ENCODE results near the gene SYT8. TPM values are rescaled to one million over a fixed set of nuclear protein-coding genes. Genes with fewer than 3 reads are reported as not detected.

SYT8 gene
- total RNA-seq, 1 donor from 2014 or later: 0.53 TPM

DNA sequence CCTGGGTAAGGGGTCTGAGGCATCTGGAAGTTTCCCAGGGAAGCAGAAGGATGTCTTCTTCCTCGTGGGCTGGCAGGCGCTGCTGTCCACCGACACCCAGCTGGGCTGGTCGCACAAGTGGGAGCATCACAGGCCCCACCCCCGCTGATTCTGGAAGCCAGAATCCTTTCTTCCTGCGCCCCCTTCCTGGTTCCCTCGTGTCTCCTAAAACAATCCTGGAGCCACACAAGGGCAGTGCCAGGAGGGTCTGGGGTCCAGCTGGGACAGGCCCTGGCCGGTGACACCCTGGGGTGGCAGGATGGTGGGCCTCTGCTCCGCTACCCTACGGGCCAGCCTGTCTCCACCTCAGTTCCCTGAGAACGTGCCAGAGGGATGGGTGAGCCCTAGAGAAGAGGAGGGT is 22.3 kb downstream of the SYT8 start:
- H3K4me3 ChIP-seq (ENCODE audit: low read depth, low read length): no peak overlapping the region
- FAIRE-seq (no peak), DNase-seq (ENCODE audit: low read depth) (no peak)
- H3K36me3 ChIP-seq (ENCODE audit: control insufficient read depth, insufficient read depth, low read length): no peaks in the 10 kb centered on the region
- H3K27me3 ChIP-seq (ENCODE audit: control insufficient read depth, insufficient read depth, low read length): peaks cover 4% of the 10 kb centered on the region
- TF ChIP-seq, protein P1, sequence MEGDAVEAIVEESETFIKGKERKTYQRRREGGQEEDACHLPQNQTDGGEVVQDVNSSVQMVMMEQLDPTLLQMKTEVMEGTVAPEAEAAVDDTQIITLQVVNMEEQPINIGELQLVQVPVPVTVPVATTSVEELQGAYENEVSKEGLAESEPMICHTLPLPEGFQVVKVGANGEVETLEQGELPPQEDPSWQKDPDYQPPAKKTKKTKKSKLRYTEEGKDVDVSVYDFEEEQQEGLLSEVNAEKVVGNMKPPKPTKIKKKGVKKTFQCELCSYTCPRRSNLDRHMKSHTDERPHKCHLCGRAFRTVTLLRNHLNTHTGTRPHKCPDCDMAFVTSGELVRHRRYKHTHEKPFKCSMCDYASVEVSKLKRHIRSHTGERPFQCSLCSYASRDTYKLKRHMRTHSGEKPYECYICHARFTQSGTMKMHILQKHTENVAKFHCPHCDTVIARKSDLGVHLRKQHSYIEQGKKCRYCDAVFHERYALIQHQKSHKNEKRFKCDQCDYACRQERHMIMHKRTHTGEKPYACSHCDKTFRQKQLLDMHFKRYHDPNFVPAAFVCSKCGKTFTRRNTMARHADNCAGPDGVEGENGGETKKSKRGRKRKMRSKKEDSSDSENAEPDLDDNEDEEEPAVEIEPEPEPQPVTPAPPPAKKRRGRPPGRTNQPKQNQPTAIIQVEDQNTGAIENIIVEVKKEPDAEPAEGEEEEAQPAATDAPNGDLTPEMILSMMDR (IDR thresholded peaks at IDR 0.05; ENCODE audit: insufficient read depth, low read length, severe bottlenecking): no peak

DNA sequence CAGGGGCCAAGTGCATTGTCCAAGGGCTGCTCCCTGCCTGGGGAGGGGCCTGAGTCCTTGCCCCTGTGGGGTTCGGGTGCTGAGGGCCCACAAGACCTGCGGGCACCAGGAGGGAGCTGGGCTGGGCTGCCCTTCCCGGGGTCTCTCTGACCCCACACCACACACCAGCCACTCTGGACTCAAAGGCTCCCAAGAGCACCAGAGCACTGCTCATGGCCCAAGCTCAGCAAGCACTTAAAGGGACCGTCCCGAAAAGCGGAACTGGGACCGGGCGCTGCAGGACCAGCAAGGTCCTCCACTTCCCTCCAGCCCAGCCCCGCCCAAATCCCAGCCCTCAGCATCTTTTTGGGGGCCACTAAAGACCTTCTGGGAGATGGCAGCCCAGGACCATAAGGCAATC is 23.4 kb downstream of the SYT8 start:
- no peak overlapping the region for H3K4me3 ChIP-seq (ENCODE audit: low read depth, low read length)
- no peaks in the 10 kb centered on the region for H3K27me3 ChIP-seq (ENCODE audit: control insufficient read depth, insufficient read depth, low read length)
- H3K36me3 ChIP-seq (ENCODE audit: control insufficient read depth, insufficient read depth, low read length): no peaks in the 10 kb centered on the region
- TF ChIP-seq, protein P1 (IDR thresholded peaks at IDR 0.05; ENCODE audit: insufficient read depth, low read length, severe bottlenecking): no peak
- FAIRE-seq: no peak
- DNase-seq (ENCODE audit: low read depth): no peak

DNA sequence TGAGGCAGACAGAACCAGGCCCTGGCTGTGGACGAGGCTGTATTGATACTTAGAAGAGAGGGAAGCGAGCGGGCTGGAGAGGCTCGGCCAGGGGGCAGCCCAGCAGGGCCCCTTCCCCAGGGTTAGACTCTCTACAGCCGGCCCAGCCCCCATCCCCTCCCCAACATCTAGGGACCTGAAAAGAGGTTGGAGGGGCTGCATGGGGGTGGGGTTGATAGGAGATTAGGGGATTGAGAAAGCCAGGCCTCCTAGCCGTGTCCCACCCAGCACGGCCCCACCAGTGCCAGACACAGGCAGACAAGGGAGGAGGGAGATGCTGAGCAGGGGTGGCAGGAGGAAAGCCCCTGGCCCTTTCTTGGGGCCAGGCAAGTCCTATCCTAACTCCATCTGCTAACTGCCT is 23.8 kb downstream of the SYT8 start:
- TF ChIP-seq, protein P1 (IDR thresholded peaks at IDR 0.05; ENCODE audit: insufficient read depth, low read length, severe bottlenecking): no peak
- FAIRE-seq (no peak), DNase-seq (ENCODE audit: low read depth) (no peak)
- Histone ChIP-seq H3K4me3 (ENCODE audit: low read depth, low read length) (no peak overlapping the region), H3K36me3 (ENCODE audit: control insufficient read depth, insufficient read depth, low read length) (no peaks in the 10 kb centered on the region), H3K27me3 (ENCODE audit: control insufficient read depth, insufficient read depth, low read length) (no peaks in the 10 kb centered on the region)

DNA sequence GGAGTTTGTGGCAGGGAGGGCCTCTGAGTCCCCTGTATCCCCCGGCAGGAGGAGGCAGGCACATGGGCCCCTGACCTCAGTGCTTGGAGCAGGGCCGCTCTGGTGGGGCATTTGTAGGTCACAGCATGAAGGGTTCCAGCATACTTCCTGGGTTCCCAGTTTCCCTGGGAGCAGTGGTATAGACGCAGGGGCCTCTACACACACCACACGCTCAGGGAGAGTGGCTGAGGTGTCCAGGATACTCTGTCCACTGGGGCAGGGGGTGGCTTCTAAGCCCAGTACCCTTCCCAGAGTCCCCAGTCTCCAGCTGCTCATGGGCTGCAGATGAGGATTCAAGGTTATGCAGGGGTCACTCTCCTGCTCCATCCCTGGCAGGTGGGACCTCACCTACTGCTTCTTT is 24.2 kb downstream of the SYT8 start:
- DNase-seq (ENCODE audit: low read depth): no peak
- Histone ChIP-seq H3K4me3 (ENCODE audit: low read depth, low read length) (no peak overlapping the region), H3K27me3 (ENCODE audit: control insufficient read depth, insufficient read depth, low read length) (no peaks in the 10 kb centered on the region), H3K36me3 (ENCODE audit: control insufficient read depth, insufficient read depth, low read length) (no peaks in the 10 kb centered on the region)
- no peak for FAIRE-seq
- TF ChIP-seq, protein P1 (IDR thresholded peaks at IDR 0.05; ENCODE audit: insufficient read depth, low read length, severe bottlenecking): no peak

DNA sequence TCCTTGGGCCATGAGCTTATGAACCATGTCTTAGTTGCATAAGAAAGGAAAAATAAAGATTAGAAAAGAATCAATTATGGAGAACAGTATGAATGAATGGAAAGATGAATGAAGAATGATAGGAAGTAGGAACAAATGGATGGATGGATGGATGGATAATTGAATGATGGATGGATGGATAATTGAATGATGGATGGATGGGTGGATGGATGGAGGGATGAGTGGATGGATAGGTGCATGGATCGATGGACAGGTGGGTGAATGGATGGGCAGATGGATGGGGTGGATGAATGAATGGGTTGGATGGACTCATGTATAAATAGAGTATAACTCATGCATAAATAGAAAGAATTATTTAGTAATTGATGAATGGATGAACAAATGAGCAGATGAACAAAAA is 25.3 kb downstream of the SYT8 start:
- DNase-seq (ENCODE audit: low read depth) (no peak), FAIRE-seq (no peak)
- Histone ChIP-seq H3K27me3 (ENCODE audit: control insufficient read depth, insufficient read depth, low read length) (no peaks in the 10 kb centered on the region), H3K4me3 (ENCODE audit: low read depth, low read length) (no peak overlapping the region), H3K36me3 (ENCODE audit: control insufficient read depth, insufficient read depth, low read length) (no peaks in the 10 kb centered on the region)
- TF ChIP-seq, protein P1 (IDR thresholded peaks at IDR 0.05; ENCODE audit: insufficient read depth, low read length, severe bottlenecking): no peak

Measured in bronchial epithelial cell (primary cell).